Measurements from ENCODE around the gene ASIC2. TPM values are rescaled to one million over a fixed set of nuclear protein-coding genes. Genes with fewer than 3 reads are reported as not detected.

The ASIC2 gene
- total RNA-seq, 1 donor from 2014 or later: not detected

- DNase-seq: no peak
- H3K4me1 Mint-ChIP-seq: peaks cover 12% of the 10 kb centered on the region
- no peak overlapping the region for H3K4me3 Mint-ChIP-seq
- intact Hi-C loops (cut with micrococcal nuclease): no loop called here
- no peaks in the 10 kb centered on the region for H3K9me3 Mint-ChIP-seq
- H3K27ac Mint-ChIP-seq: no peak overlapping the region
- H3K27me3 Mint-ChIP-seq: peaks cover 12% of the 10 kb centered on the region
- H3K36me3 Mint-ChIP-seq (ENCODE audit: low read depth): no peaks in the 10 kb centered on the region
Measured at GRCh38 chr17:33300241-33300640, 7.1 kb upstream of the ASIC2 start.

GRCh38 chr17:33299115-33299514 lies 6.0 kb upstream of the ASIC2 start:
- H3K27me3 Mint-ChIP-seq: peaks cover 22% of the 10 kb centered on the region
- intact Hi-C loops (cut with micrococcal nuclease): no loop called here
- H3K4me1 Mint-ChIP-seq: peaks cover 12% of the 10 kb centered on the region
- no peak for DNase-seq
- no peak overlapping the region for H3K27ac Mint-ChIP-seq
- H3K4me3 Mint-ChIP-seq: no peak overlapping the region
- H3K36me3 Mint-ChIP-seq (ENCODE audit: low read depth): no peaks in the 10 kb centered on the region
- H3K9me3 Mint-ChIP-seq: no peaks in the 10 kb centered on the region

- intact Hi-C loops (cut with micrococcal nuclease): no loop called here
- H3K27ac Mint-ChIP-seq: no peak overlapping the region
- H3K9me3 Mint-ChIP-seq: no peaks in the 10 kb centered on the region
- peaks cover 8% of the 10 kb centered on the region for H3K4me1 Mint-ChIP-seq
- H3K36me3 Mint-ChIP-seq (ENCODE audit: low read depth): no peaks in the 10 kb centered on the region
- peaks cover 28% of the 10 kb centered on the region for H3K27me3 Mint-ChIP-seq
- no peak overlapping the region for H3K4me3 Mint-ChIP-seq
- no peak for DNase-seq
Measured at GRCh38 chr17:33297643-33298042, 4.5 kb upstream of the ASIC2 start.

GRCh38 chr17:33294994-33295393 lies 1.9 kb upstream of the ASIC2 start:
- no peaks in the 10 kb centered on the region for H3K4me1 Mint-ChIP-seq
- H3K9me3 Mint-ChIP-seq: no peaks in the 10 kb centered on the region
- peaks cover 45% of the 10 kb centered on the region for H3K27me3 Mint-ChIP-seq
- no peaks in the 10 kb centered on the region for H3K36me3 Mint-ChIP-seq (ENCODE audit: low read depth)
- intact Hi-C loops (cut with micrococcal nuclease): no loop called here
- no peak overlapping the region for H3K27ac Mint-ChIP-seq
- H3K4me3 Mint-ChIP-seq: no peak overlapping the region
- DNase-seq: no peak

GRCh38 chr17:33292201-33292980 lies 704 bp downstream of the ASIC2 start:
- intact Hi-C loops (cut with micrococcal nuclease): no loop called here
- Mint-ChIP-seq H3K9me3 (no peaks in the 10 kb centered on the region), H3K27ac (no peak overlapping the region), H3K4me1 (no peaks in the 10 kb centered on the region), H3K4me3 (no peak overlapping the region), H3K36me3 (ENCODE audit: low read depth) (no peaks in the 10 kb centered on the region), H3K27me3 (peaks cover 58% of the 10 kb centered on the region)
- no peak for DNase-seq

GRCh38 chr17:33291248-33292200 lies 1.6 kb downstream of the ASIC2 start:
- Mint-ChIP-seq H3K4me1 (no peaks in the 10 kb centered on the region), H3K27me3 (peaks cover 57% of the 10 kb centered on the region), H3K36me3 (ENCODE audit: low read depth) (no peaks in the 10 kb centered on the region), H3K4me3 (peak overlapping the region; percentile 63), H3K27ac (peak overlapping the region; percentile 25), H3K9me3 (no peaks in the 10 kb centered on the region)
- no peak for DNase-seq
- intact Hi-C loops (cut with micrococcal nuclease): no loop called here

- Mint-ChIP-seq H3K4me3 (no peak overlapping the region), H3K27me3 (peaks cover 56% of the 10 kb centered on the region), H3K4me1 (no peaks in the 10 kb centered on the region), H3K27ac (no peak overlapping the region), H3K9me3 (no peaks in the 10 kb centered on the region), H3K36me3 (ENCODE audit: low read depth) (no peaks in the 10 kb centered on the region)
- intact Hi-C loops (cut with micrococcal nuclease): no loop called here
- DNase-seq: no peak
Measured at GRCh38 chr17:33290253-33290652, 2.8 kb downstream of the ASIC2 start.

- H3K9me3 Mint-ChIP-seq: no peaks in the 10 kb centered on the region
- H3K4me3 Mint-ChIP-seq: no peak overlapping the region
- DNase-seq: no peak
- intact Hi-C loops (cut with micrococcal nuclease): no loop called here
- no peaks in the 10 kb centered on the region for H3K36me3 Mint-ChIP-seq (ENCODE audit: low read depth)
- H3K27me3 Mint-ChIP-seq: peaks cover 44% of the 10 kb centered on the region
- no peaks in the 10 kb centered on the region for H3K4me1 Mint-ChIP-seq
- no peak overlapping the region for H3K27ac Mint-ChIP-seq
Measured at GRCh38 chr17:33288954-33289353, 4.1 kb downstream of the ASIC2 start.

- no peak overlapping the region for H3K4me3 Mint-ChIP-seq
- no peaks in the 10 kb centered on the region for H3K4me1 Mint-ChIP-seq
- no peaks in the 10 kb centered on the region for H3K36me3 Mint-ChIP-seq (ENCODE audit: low read depth)
- intact Hi-C loops (cut with micrococcal nuclease): no loop called here
- DNase-seq: no peak
- no peaks in the 10 kb centered on the region for H3K9me3 Mint-ChIP-seq
- no peak overlapping the region for H3K27ac Mint-ChIP-seq
- H3K27me3 Mint-ChIP-seq: peaks cover 34% of the 10 kb centered on the region
Measured at GRCh38 chr17:33287096-33287725, 5.9 kb downstream of the ASIC2 start.

GRCh38 chr17:33285413-33285812 lies 7.7 kb downstream of the ASIC2 start:
- H3K9me3 Mint-ChIP-seq: no peaks in the 10 kb centered on the region
- no peaks in the 10 kb centered on the region for H3K4me1 Mint-ChIP-seq
- no peak for DNase-seq
- intact Hi-C loops (cut with micrococcal nuclease): no loop called here
- no peaks in the 10 kb centered on the region for H3K36me3 Mint-ChIP-seq (ENCODE audit: low read depth)
- no peak overlapping the region for H3K27ac Mint-ChIP-seq
- H3K27me3 Mint-ChIP-seq: peaks cover 29% of the 10 kb centered on the region
- H3K4me3 Mint-ChIP-seq: no peak overlapping the region

- intact Hi-C loops (cut with micrococcal nuclease): no loop called here
- no peaks in the 10 kb centered on the region for H3K9me3 Mint-ChIP-seq
- peaks cover 21% of the 10 kb centered on the region for H3K27me3 Mint-ChIP-seq
- no peaks in the 10 kb centered on the region for H3K36me3 Mint-ChIP-seq (ENCODE audit: low read depth)
- no peak overlapping the region for H3K27ac Mint-ChIP-seq
- H3K4me3 Mint-ChIP-seq: no peak overlapping the region
- no peaks in the 10 kb centered on the region for H3K4me1 Mint-ChIP-seq
- DNase-seq: no peak
Measured at GRCh38 chr17:33284022-33284421, 9.1 kb downstream of the ASIC2 start.

- peaks cover 10% of the 10 kb centered on the region for H3K27me3 Mint-ChIP-seq
- H3K27ac Mint-ChIP-seq: no peak overlapping the region
- H3K36me3 Mint-ChIP-seq (ENCODE audit: low read depth): no peaks in the 10 kb centered on the region
- no peak overlapping the region for H3K4me3 Mint-ChIP-seq
- intact Hi-C loops (cut with micrococcal nuclease): no loop called here
- H3K9me3 Mint-ChIP-seq: no peaks in the 10 kb centered on the region
- no peaks in the 10 kb centered on the region for H3K4me1 Mint-ChIP-seq
- no peak for DNase-seq
Measured at GRCh38 chr17:33280162-33280943, 12.7 kb downstream of the ASIC2 start.

- no peaks in the 10 kb centered on the region for H3K4me1 Mint-ChIP-seq
- intact Hi-C loops (cut with micrococcal nuclease): no loop called here
- no peak for DNase-seq
- no peak overlapping the region for H3K27ac Mint-ChIP-seq
- H3K27me3 Mint-ChIP-seq: peaks cover 9% of the 10 kb centered on the region
- H3K9me3 Mint-ChIP-seq: no peaks in the 10 kb centered on the region
- no peak overlapping the region for H3K4me3 Mint-ChIP-seq
- H3K36me3 Mint-ChIP-seq (ENCODE audit: low read depth): no peaks in the 10 kb centered on the region
Measured at GRCh38 chr17:33277436-33278100, 15.5 kb downstream of the ASIC2 start.
